Motor neuron (in vitro differentiated cells): Measurements from ENCODE around the gene UBE4A. TPM values are rescaled to one million over a fixed set of nuclear protein-coding genes. Genes with fewer than 3 reads are reported as not detected.

Experiments used
- ATAC-seq, 8 experiments: fragments of 200-7000 bp; cut with Tn5 transposase; replicated peaks in 6 of 8; 2 replicates each; pipeline ENCODE4 v1.8.0; 2021; ENCODE audit warnings: mild to moderate bottlenecking in 8 of 8, moderate library complexity in 8 of 8
- H3K27ac ChIP-seq, 2 donors: fragments of 250-450 bp; sonication (Bioruptor Pico); 2 replicates each; pipeline ENCODE4 v1.9.0; 2021; ENCODE audit warnings: antibody characterized with exemption in 2 of 2, mild to moderate bottlenecking in 2 of 2, moderate library complexity in 1 of 2
- H3K4me1 ChIP-seq, 2 donors: fragments of 250-450 bp; sonication (Bioruptor Pico); replicated peaks in 1 of 2; 2 replicates each; pipeline ENCODE4 v1.6.1; 2021; ENCODE audit warnings: antibody characterized with exemption in 2 of 2, mild to moderate bottlenecking in 2 of 2, moderate library complexity in 1 of 2
- H3K4me3 ChIP-seq, 5 donors: fragments of 250-450 bp; sonication (Bioruptor Pico); 2 replicates each; pipeline ENCODE4 v1.9.0; 2021; ENCODE audit warnings: antibody characterized with exemption in 5 of 5, mild to moderate bottlenecking in 5 of 5, moderate library complexity in 4 of 5
- WGBS, 10 experiments: fragments of 450-650 bp; shearing (Covaris generic); methylation state at CpG; one replicate each; pipeline ENCODE4 v1.0.0; 2022; 5-methylcytosine and 5-hydroxymethylcytosine counted together
- in situ Hi-C, 9 experiments: fragments of 400-800 bp; cut with MboI; loops; one replicate each; pipeline ENCODE4 v1.15.0; 2021; ENCODE audit warnings: low sequenced_read_pairs in 9 of 9, low pct_unique_long_range_greater_than_20kb in 2 of 9; ENCODE audit not compliant: unreplicated experiment in 9 of 9
- total RNA-seq, 8 experiments: library from RNA; unstranded; fragments of 300-600 nt; gene quantifications; 2 replicates each; pipeline versions ENCODE4 v1.2.3 to v1.2.4, GENCODE V29; 2022

Gene UBE4A
- total RNA-seq, 8 experiments from 2014 or later = 25.3 to 57.3 (median 39.1) TPM

- 0 to 100% (median 63%) methylated on average over 2 to 4 of the region's 5 CpGs; no CpG with 5 or more reads in 1 of the 10 experiments for WGBS, 10 experiments
- peak in 3 of 8 experiments; percentile 39 to 55 (median 46) for ATAC-seq
- peaks cover 4 to 7% of the 10 kb centered on the region in 2 donors for H3K4me1 ChIP-seq
- no peak overlapping the region for H3K4me3 ChIP-seq
- in situ Hi-C loops = no loop called here
- H3K27ac ChIP-seq = no peak overlapping the region
Observed at GRCh38 chr11:118321386-118322082, 37.9 kb upstream of the UBE4A start.

DNA sequence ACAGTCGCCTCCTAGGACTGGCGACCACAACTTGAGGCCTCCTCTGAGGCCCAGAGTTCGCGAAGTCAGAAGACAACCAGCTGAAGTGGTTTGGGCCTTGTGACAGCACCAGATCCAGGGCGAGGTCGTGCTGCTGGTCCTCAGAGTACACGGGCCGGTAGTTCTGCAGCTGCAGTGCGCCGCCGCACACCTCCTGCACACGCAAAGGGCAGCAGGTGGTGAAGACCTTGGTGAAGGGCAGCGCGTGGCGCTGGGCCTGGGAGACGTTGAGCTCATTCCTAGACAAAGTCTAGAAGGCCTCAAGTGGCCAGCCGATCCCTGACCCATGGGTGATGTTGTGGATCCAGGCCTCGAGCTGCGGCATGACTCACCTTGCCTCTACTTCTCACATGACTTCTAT, 36.7 kb upstream of the UBE4A start:
- WGBS, 10 experiments = 40 to 100% (median 93%) methylated on average over 1 to 15 of the region's 19 CpGs; no CpG with 5 or more reads in 1 of the 10 experiments

DNA sequence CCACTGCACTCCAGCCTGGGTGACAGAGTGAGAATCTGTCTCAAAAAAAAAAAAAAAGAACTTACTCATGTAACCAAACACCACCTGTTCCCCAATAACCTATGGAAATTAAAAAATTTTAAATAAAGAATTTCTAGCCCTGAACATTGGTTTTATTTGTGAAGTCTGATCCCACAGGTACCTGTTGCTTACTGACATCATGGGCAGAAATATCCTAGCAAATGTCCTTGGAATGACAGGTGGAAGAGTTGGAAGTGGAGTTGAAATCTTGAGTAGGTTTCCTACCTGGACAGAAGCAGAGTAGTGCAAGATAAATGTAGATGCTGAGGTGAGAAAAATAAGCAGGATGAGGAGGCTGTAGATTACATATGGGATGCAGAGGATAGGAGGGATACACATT, 34.1 kb upstream of the UBE4A start:
- Histone ChIP-seq H3K4me1 (no peaks in the 10 kb centered on the region), H3K27ac (no peak overlapping the region), H3K4me3 (no peak overlapping the region)
- in situ Hi-C loops = no loop called here
- ATAC-seq = no peak

More for the DNA sequence above, 36.7 kb upstream of the UBE4A start:
- no peaks in the 10 kb centered on the region for H3K4me1 ChIP-seq
- no peak overlapping the region for H3K27ac ChIP-seq
- H3K4me3 ChIP-seq = no peak overlapping the region
- ATAC-seq = no peak
- in situ Hi-C loops = no loop called here

DNA sequence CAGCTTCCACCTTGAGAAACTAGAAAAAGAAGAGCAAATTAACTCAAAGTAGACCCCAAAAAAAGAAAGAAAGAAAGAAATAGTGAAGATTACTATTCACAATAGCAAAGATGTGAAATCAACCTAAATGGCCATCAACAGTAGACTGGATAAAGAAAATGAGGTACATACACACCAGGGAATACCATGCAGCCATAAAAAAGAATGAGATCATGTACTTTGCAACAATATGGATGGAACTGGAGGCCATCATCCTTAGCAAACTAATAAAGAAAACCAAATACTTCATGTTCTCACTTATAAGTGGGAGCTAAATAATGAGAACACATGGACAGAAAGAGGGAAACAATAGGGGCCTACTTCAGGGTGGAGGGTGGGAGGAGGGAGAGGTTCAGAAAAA, 30.7 kb upstream of the UBE4A start:
- ATAC-seq = no peak
- Histone ChIP-seq H3K4me1 (no peaks in the 10 kb centered on the region), H3K27ac (no peak overlapping the region), H3K4me3 (no peak overlapping the region)
- in situ Hi-C loops = no loop called here

GRCh38 chr11:118334745-118335144, 24.7 kb upstream of the UBE4A start:
- in situ Hi-C loops = no loop called here
- Histone ChIP-seq H3K4me3 (no peak overlapping the region), H3K27ac (no peak overlapping the region), H3K4me1 (no peaks in the 10 kb centered on the region)
- no peak for ATAC-seq
- WGBS, 10 experiments = 60 to 100% (median 86%) methylated on average over 1 of the region's 1 CpG; no CpG with 5 or more reads in 2 of the 10 experiments

- in situ Hi-C loops = no loop called here
- 20 to 81% (median 57%) methylated on average over 1 to 3 of the region's 7 CpGs; no CpG with 5 or more reads in 4 of the 10 experiments for WGBS, 10 experiments
- H3K27ac ChIP-seq = no peak overlapping the region
- H3K4me3 ChIP-seq = no peak overlapping the region
- no peaks in the 10 kb centered on the region for H3K4me1 ChIP-seq
- peak in 3 of 8 experiments; percentile 54 to 93 (median 89) for ATAC-seq
Observed at GRCh38 chr11:118338637-118339061, 20.8 kb upstream of the UBE4A start.

GRCh38 chr11:118339281-118339961, 20.0 kb upstream of the UBE4A start:
- 20 to 80% (median 57%) methylated on average over 1 to 2 of the region's 5 CpGs; no CpG with 5 or more reads in 3 of the 10 experiments for WGBS, 10 experiments
- Histone ChIP-seq H3K4me1 (no peaks in the 10 kb centered on the region), H3K27ac (no peak overlapping the region), H3K4me3 (no peak overlapping the region)
- in situ Hi-C loops = no loop called here
- peak in 1 of 8 experiments; percentile 20 for ATAC-seq

GRCh38 chr11:118340449-118340848, 19.0 kb upstream of the UBE4A start:
- ATAC-seq = no peak
- no peak overlapping the region for H3K27ac ChIP-seq
- in situ Hi-C loops = no loop called here
- H3K4me1 ChIP-seq = no peaks in the 10 kb centered on the region
- H3K4me3 ChIP-seq = no peak overlapping the region
- WGBS, 10 experiments = 20 to 100% (median 87%) methylated on average over 1 to 3 of the region's 3 CpGs; no CpG with 5 or more reads in 2 of the 10 experiments

DNA sequence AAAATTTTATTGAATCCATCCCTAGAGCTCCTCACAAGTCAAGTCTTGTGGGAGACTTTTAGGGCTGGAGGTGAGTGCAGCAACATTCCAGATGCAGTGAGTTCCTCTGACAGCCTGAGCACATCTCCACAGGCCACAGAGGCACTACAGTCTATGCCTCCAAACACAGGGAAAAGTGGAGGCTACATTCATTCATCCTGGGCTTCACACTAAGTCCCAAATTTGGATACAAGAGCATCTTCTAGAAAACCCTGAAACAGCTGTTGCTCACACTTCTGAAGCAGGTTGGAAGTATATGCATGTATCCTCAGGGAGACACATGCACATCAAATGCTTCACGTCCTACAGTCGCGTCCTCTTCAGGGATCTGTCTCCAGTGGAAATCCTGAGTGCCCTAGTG, 18.1 kb upstream of the UBE4A start:
- ATAC-seq = no peak
- Histone ChIP-seq H3K4me3 (no peak overlapping the region), H3K4me1 (no peaks in the 10 kb centered on the region), H3K27ac (no peak overlapping the region)
- 60 to 100% (median 86%) methylated on average over 1 to 3 of the region's 3 CpGs; no CpG with 5 or more reads in 4 of the 10 experiments for WGBS, 10 experiments
- in situ Hi-C loops = no loop called here

DNA sequence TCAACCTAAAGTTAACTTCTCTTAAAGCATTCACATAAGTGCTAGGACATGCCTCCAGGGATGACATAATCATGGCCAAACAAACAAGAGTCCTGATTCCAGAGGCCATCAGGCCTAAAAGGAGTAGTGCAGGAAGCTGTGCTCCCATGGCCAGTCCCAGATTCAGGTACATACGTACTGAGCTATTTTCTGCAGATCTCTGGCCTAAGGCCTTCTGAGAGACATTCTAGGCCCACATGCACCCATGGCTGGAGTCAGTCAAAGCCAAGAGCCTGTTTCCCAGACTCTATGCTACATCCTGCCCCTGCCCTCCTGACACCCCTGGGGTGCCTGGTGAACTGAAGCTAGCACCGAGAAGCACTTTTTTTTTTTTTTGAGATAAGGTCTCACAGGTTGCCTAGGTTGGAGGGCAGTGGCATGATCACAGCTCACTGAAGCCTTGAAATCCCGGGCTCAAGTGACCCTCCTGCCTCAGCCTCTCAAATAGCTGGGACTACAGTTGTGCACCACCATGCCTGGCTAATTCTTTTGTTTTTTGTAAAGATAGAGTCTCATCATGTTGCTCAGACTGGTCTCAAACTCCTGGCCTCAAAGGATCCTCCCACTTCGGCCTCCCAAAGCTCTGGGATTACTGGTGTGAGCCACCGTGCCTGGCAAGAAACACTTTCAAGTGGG, 17.4 kb upstream of the UBE4A start:
- in situ Hi-C loops = no loop called here

DNA sequence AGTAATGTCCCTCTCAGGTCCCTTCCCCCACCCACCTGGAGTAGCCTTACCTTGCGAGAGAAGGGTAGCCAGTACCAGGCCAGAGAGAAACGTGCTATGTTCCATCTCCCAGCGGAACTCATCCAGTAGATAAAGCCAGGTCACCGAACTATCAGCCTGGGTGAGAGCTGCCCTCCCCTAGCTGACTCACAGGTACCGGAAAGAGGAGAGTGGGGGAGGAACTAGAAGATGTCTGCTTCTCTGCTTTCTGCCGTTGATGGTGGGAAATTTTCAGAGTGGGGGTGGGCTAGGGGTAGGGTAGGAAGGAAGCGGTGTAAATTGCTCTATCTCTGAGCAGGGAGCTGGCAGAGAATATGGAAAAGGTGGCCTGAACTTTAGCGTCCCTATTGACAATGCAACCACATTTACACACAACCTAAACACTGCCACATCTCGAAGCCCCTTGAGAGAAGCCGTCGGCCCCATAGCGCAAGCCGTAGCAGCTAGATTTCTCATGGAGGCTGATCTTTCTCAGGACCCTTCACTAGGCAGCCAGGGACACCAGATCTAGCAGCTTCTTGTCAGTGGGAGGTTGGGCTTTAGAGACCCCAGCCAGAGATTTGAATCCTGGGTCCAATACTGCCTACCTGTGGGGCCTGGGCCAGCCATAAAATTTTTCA, 16.8 kb upstream of the UBE4A start, which contains the start of gene CD3D:
CD3D (minus strand) TSS at position 203 of the 659 bp plus-strand sequence; CDS start at position 105, 98 bp downstream.
- Histone ChIP-seq H3K27ac (no peak within 1 kb of the TSS), H3K4me3 (no peak within 1 kb of the TSS), H3K4me1 (no peaks in the 10 kb centered on the region)
- in situ Hi-C loops = no loop called here
- ATAC-seq = no peak
- WGBS, 10 experiments = 75 to 89% (median 80%) methylated on average over 1 to 5 of the region's 13 CpGs; no CpG with 5 or more reads in 6 of the 10 experiments

More for the DNA sequence above, 17.4 kb upstream of the UBE4A start:
- H3K4me3 ChIP-seq = no peak overlapping the region
- H3K4me1 ChIP-seq = no peaks in the 10 kb centered on the region
- H3K27ac ChIP-seq = no peak overlapping the region
- WGBS, 10 experiments = 25 to 100% (median 81%) methylated on average over 1 to 3 of the region's 5 CpGs; no CpG with 5 or more reads in 1 of the 10 experiments
- ATAC-seq = no peak

GRCh38 chr11:118343248-118343647, 16.2 kb upstream of the UBE4A start:
- in situ Hi-C loops = no loop called here
- WGBS, 10 experiments = 33 to 84% (median 67%) methylated on average over 2 to 8 of the region's 9 CpGs; no CpG with 5 or more reads in 4 of the 10 experiments
- Histone ChIP-seq H3K27ac (no peak overlapping the region), H3K4me1 (no peaks in the 10 kb centered on the region), H3K4me3 (no peak overlapping the region)
- ATAC-seq = no peak
